Hypothalamus (tissue), 51 donors: ENCODE results near the gene ASCC3.
"Not testable (repeated sequence)": the region's sequence is repeated elsewhere in the genome, so short reads cannot be mapped to it uniquely, and the experiment has no call there.

Source experiments
- DNase-seq, 51 donors: peaks; one replicate each; lab custom pipeline; 2025; lab: John Stamatoyannopoulos, UW

Gene ASCC3

GRCh38 chr6:100810015-100810414 is 71.1 kb downstream of the ASCC3 start:
- no peak for DNase-seq

GRCh38 chr6:100809346-100809745 is 71.8 kb downstream of the ASCC3 start:
- DNase-seq: no peak

GRCh38 chr6:100808638-100809275 is 72.4 kb downstream of the ASCC3 start:
- DNase-seq: no peak

GRCh38 chr6:100806296-100806695 is 74.8 kb downstream of the ASCC3 start:
- DNase-seq: no peak

- no peak for DNase-seq
Measured at GRCh38 chr6:100803264-100804045, 77.7 kb downstream of the ASCC3 start.

- DNase-seq: no peak
Measured at GRCh38 chr6:100801036-100801435, 80.1 kb downstream of the ASCC3 start.

GRCh38 chr6:100796049-100796823 is 84.9 kb downstream of the ASCC3 start:
- no peak for DNase-seq

GRCh38 chr6:100790084-100790483 is 91.0 kb downstream of the ASCC3 start:
- no peak for DNase-seq

GRCh38 chr6:100785982-100786381 is 95.1 kb downstream of the ASCC3 start:
- no peak for DNase-seq

- no peak for DNase-seq
Measured at GRCh38 chr6:100780648-100781047, 100.5 kb downstream of the ASCC3 start.

- no peak for DNase-seq
Measured at GRCh38 chr6:100775667-100776066, 105.5 kb downstream of the ASCC3 start.

- no peak for DNase-seq
Measured at GRCh38 chr6:100774681-100775080, 106.4 kb downstream of the ASCC3 start.

GRCh38 chr6:100768816-100769351 is 112.2 kb downstream of the ASCC3 start:
- DNase-seq: no peak

GRCh38 chr6:100763617-100764241 is 117.4 kb downstream of the ASCC3 start:
- no peak for DNase-seq

GRCh38 chr6:100761841-100762240 is 119.3 kb downstream of the ASCC3 start:
- DNase-seq: no peak

GRCh38 chr6:100758386-100758785 is 122.7 kb downstream of the ASCC3 start:
- not testable (repeated sequence) for DNase-seq

- DNase-seq: no peak
Measured at GRCh38 chr6:100753421-100753820, 127.7 kb downstream of the ASCC3 start.

- DNase-seq: no peak
Measured at GRCh38 chr6:100751590-100751989, 129.5 kb downstream of the ASCC3 start.

- DNase-seq: no peak
Measured at GRCh38 chr6:100745419-100746041, 135.6 kb downstream of the ASCC3 start.

- no peak for DNase-seq
Measured at GRCh38 chr6:100740439-100740838, 140.7 kb downstream of the ASCC3 start.
